NB4 (cell line): ENCODE data around the gene ELOVL7.
"Not testable (repeated sequence)": the region's sequence is repeated elsewhere in the genome, so short reads cannot be mapped to it uniquely, and the experiment has no call there.

ENCODE experiments used
- MYC ChIP-seq: IDR thresholded peaks from 2 replicates; pipeline ENCODE4 v1.6.1; 2011; ENCODE audit warnings: low read depth, low read length
- POLR2A ChIP-seq: IDR thresholded peaks from 2 replicates; pipeline ENCODE4 v1.6.1; 2011; ENCODE audit warnings: mild to moderate bottlenecking; ENCODE audit not compliant: insufficient read length; ENCODE audit errors: extremely low read depth
- TF ChIP-seq, protein P1 (sequence below): IDR thresholded peaks from one replicate; pipeline ENCODE4 v1.5.1; 2012; ENCODE audit warnings: low read depth, low read length

DNA sequence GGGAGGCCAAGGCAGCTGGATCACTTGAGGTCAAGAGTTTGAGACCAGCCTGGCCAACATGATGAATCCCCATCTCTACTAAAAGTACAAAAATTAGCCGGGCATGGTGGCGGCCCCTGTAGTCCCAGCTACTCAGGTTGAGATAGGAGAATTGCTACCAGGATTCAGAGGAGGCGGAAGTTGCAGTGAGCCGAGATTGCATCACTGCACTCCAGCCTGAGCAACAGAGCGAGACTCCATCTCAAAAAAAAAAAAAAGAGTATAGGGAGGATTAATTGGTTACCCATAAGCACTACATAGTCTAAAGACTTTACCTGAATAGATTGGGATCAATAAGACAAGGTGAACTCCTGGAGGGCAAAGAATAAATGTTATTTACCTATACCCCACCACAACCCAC lies 27.9 kb downstream of the ELOVL7 start:
- TF ChIP-seq, protein P1, sequence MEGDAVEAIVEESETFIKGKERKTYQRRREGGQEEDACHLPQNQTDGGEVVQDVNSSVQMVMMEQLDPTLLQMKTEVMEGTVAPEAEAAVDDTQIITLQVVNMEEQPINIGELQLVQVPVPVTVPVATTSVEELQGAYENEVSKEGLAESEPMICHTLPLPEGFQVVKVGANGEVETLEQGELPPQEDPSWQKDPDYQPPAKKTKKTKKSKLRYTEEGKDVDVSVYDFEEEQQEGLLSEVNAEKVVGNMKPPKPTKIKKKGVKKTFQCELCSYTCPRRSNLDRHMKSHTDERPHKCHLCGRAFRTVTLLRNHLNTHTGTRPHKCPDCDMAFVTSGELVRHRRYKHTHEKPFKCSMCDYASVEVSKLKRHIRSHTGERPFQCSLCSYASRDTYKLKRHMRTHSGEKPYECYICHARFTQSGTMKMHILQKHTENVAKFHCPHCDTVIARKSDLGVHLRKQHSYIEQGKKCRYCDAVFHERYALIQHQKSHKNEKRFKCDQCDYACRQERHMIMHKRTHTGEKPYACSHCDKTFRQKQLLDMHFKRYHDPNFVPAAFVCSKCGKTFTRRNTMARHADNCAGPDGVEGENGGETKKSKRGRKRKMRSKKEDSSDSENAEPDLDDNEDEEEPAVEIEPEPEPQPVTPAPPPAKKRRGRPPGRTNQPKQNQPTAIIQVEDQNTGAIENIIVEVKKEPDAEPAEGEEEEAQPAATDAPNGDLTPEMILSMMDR = not testable (repeated sequence)
- not testable (repeated sequence) for TF ChIP-seq POLR2A, MYC
